Fibroblast of pulmonary artery (primary cell): ENCODE results near the gene ARFGAP3.

Experiments used
- DNase-seq: peaks from one replicate; pipeline ENCODE4 v3.0.0-alpha.2; 2010; ENCODE audit warnings: low read depth
- H3K4me3 ChIP-seq: replicated peaks from 2 replicates; pipeline ENCODE4 v1.5.1; 2011; ENCODE audit warnings: low read depth, mild to moderate bottlenecking, control low read depth, low read length, moderate library complexity
- CTCF ChIP-seq: IDR thresholded peaks from 2 replicates; pipeline ENCODE4 v1.5.1; 2011; ENCODE audit warnings: mild to moderate bottlenecking, control low read depth, low read length, inconsistent platforms; ENCODE audit errors: missing control alignments

The ARFGAP3 gene

DNA sequence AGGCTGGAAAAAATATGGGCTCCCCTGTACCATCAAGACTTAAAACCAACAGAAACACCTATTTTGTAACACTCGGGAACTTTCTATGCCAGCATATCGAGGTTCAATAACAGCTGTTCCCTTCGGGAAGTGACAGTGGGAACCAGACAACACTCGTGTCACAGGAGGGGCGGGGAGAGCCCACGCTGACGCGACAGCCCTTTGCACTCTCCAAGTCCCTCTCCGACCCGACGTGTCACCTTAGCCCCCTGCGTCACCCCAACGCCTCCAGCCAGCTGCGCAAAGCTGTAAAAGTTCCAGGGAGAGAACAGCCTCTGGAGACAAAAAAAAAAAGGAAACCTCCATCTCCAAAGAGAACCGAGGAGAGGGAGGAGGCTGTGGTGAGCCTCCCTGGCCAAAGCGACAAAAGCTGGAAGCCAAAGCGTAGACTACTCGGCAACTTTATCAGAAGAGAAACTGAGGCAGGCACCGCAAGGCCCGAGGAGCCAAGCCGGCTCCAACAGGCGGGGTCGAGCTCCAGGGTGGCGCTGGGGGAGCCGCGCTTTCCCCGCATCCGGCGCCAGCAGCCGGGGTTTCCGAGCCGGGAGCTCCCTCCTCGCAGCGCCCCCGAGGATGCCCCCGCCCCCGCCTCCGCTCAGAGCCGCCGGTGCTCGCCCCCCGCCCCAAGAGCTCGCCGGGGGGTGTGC is 751 bp downstream of the ARFGAP3 start:
- DNase-seq = no peak
- peak overlapping the region; percentile 94 for H3K4me3 ChIP-seq
- TF ChIP-seq CTCF = no peak

- DNase-seq = no peak
- no peak for TF ChIP-seq CTCF
- H3K4me3 ChIP-seq = peak overlapping the region; percentile 94
Observed at GRCh38 chr22:42855721-42856120, 1.4 kb downstream of the ARFGAP3 start.

DNA sequence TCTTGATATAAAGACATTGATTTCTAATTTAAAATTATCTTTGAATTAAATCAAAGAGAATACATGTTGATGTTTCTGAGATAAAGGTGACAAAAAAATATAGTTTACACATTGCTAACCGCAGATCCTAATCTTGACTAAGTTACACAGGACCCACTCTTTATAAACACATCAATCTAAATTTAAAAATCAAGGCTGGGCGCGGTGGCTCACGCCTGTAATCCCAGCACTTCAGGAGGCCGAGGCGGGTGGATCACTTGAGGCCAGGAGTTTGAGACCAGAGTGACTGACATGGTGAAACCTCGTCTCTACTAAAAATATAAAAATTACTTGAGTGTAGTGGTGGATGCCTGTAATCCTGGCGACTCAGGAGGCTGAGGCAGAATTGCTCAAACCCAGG is 1.9 kb downstream of the ARFGAP3 start:
- no peak for TF ChIP-seq CTCF
- DNase-seq = no peak
- H3K4me3 ChIP-seq = peak overlapping the region; percentile 94

- no peak for DNase-seq
- no peak for TF ChIP-seq CTCF
Observed at GRCh38 chr22:42848941-42849550, 8.0 kb downstream of the ARFGAP3 start.

GRCh38 chr22:42847110-42847509 is 10.0 kb downstream of the ARFGAP3 start:
- no peak for TF ChIP-seq CTCF
- no peak for DNase-seq
- H3K4me3 ChIP-seq = no peak overlapping the region

More at GRCh38 chr22:42848941-42849550, 8.0 kb downstream of the ARFGAP3 start:
- no peak overlapping the region for H3K4me3 ChIP-seq

GRCh38 chr22:42844756-42845155 is 12.3 kb downstream of the ARFGAP3 start:
- TF ChIP-seq CTCF = no peak
- no peak overlapping the region for H3K4me3 ChIP-seq
- no peak for DNase-seq
